Esophagus muscularis mucosa (tissue), 4 donors: ENCODE measurements around the gene CFAP68. TPM values are rescaled to one million over a fixed set of nuclear protein-coding genes. Genes with fewer than 3 reads are reported as not detected.

Experiments
- DNase-seq: peaks from one replicate; pipeline ENCODE4 v3.0.0-alpha.2; 2017; ENCODE audit errors: extremely low spot score
- H3K27ac ChIP-seq, 4 donors: fragments of 200-600 bp; sonication (generic); replicated peaks in 1 of 4; 1 replicate in 3 of 4; 2 replicates in 1 of 4; pipeline ENCODE4 v1.5.1; 2016 to 2019; ENCODE audit warnings: mild to moderate bottlenecking in 1 of 4
- H3K27me3 ChIP-seq, 4 donors: fragments of 200-600 bp; sonication (generic); one replicate each; pipeline versions ENCODE4 v1.5.1 to v1.6.0; 2016 to 2019
- H3K36me3 ChIP-seq, 4 donors: fragments of 200-600 bp; sonication (generic); one replicate each; pipeline ENCODE4 v1.5.1; 2016 to 2019
- H3K4me1 ChIP-seq, 4 donors: fragments of 200-600 bp; sonication (generic); one replicate each; pipeline ENCODE4 v1.5.1; 2016 to 2019
- H3K4me3 ChIP-seq, 4 donors: fragments of 200-600 bp; sonication (generic); 1 replicate in 2 of 4; 2 replicates in 2 of 4; pipeline ENCODE4 v1.5.1; 2016 to 2019; ENCODE audit warnings: mild to moderate bottlenecking in 4 of 4, moderate library complexity in 1 of 4
- H3K9me3 ChIP-seq, 4 donors: fragments of 200-600 bp; sonication (generic); 1 replicate in 3 of 4; 2 replicates in 1 of 4; pipeline ENCODE4 v1.5.1; 2016 to 2019
- CTCF ChIP-seq, 3 experiments: fragments of 200-600 bp in 2 of 3; fragments of 450-650 bp in 1 of 3; sonication (generic) in 2 of 3; IDR thresholded peaks; one replicate each; pipeline ENCODE4 v1.5.1; 2017 to 2019; ENCODE audit warnings: antibody characterized with exemption in 3 of 3, mild to moderate bottlenecking in 2 of 3, moderate library complexity in 1 of 3
- EP300 ChIP-seq: sonication (generic); formaldehyde crosslinking; IDR thresholded peaks from one replicate; pipeline ENCODE4 v1.6.1; 2017; ENCODE audit warnings: antibody characterized with exemption
- POLR2A ChIP-seq: fragments of 450-650 bp; IDR thresholded peaks from one replicate; pipeline ENCODE4 v1.6.1; 2017; ENCODE audit warnings: antibody characterized with exemption, moderate library complexity, mild to moderate bottlenecking, low read depth
- POLR2AphosphoS5 ChIP-seq, 2 donors: sonication (generic); formaldehyde crosslinking; IDR thresholded peaks; one replicate each; pipeline ENCODE4 v1.6.1; 2017; ENCODE audit warnings: antibody characterized with exemption in 2 of 2
- WGBS: methylation state at CpG from one replicate; pipeline ENCODE4 v1.1.5; 2018; 5-methylcytosine and 5-hydroxymethylcytosine counted together
- intact Hi-C: fragments of 100-400 bp; cut with DNase I; formaldehyde crosslinking; loops from one replicate; pipeline ENCODE4 v1.15.1; 2023
- total RNA-seq, 4 donors: library from RNA; depleted of rRNA; stranded (reverse); fragments of >200 nt; gene quantifications; one replicate each; pipeline versions ENCODE4 v1.1.0 to v1.2.1, GENCODE V29; 2016

CFAP68 gene
- total RNA-seq, 4 donors from 2014 or later, result 8.7 to 21.7 (median 19.9) TPM

GRCh38 chr11:111846636-111847035 lies 32.7 kb upstream of the CFAP68 start:
- Histone ChIP-seq H3K36me3 (peaks cover 4 to 94% (median 59%) of the 10 kb centered on the region in 4 donors), H3K4me1 (peaks cover 0 to 16% (median 12%) of the 10 kb centered on the region in 4 donors), H3K9me3 (no peaks in the 10 kb centered on the region), H3K4me3 (no peak overlapping the region), H3K27ac (no peak overlapping the region), H3K27me3 (no peaks in the 10 kb centered on the region)
- intact Hi-C loops, result no loop called here
- 7% methylated on average over 1 of the region's 1 CpG for WGBS
- TF ChIP-seq CTCF (IDR thresholded peaks at IDR 0.05) (no peak), POLR2AphosphoS5 (IDR thresholded peaks at IDR 0.05) (no peak), EP300 (no peak), POLR2A (no peak)
- DNase-seq, result no peak

- Histone ChIP-seq H3K27ac (no peak overlapping the region), H3K4me3 (no peak overlapping the region), H3K4me1 (peaks cover 0 to 14% (median 12%) of the 10 kb centered on the region in 4 donors), H3K36me3 (peaks cover 5 to 97% (median 70%) of the 10 kb centered on the region in 4 donors), H3K27me3 (no peaks in the 10 kb centered on the region), H3K9me3 (no peaks in the 10 kb centered on the region)
- DNase-seq, result no peak
- WGBS, result 98% methylated on average over 3 of the region's 3 CpGs
- intact Hi-C loops, result no loop called here
- TF ChIP-seq EP300 (no peak), POLR2A (no peak), CTCF (IDR thresholded peaks at IDR 0.05) (no peak), POLR2AphosphoS5 (IDR thresholded peaks at IDR 0.05) (no peak)
Observed at GRCh38 chr11:111849631-111850030, 29.7 kb upstream of the CFAP68 start.

GRCh38 chr11:111851067-111851466 lies 28.3 kb upstream of the CFAP68 start:
- Histone ChIP-seq H3K36me3 (peaks cover 5 to 97% (median 70%) of the 10 kb centered on the region in 4 donors), H3K4me3 (no peak overlapping the region), H3K27me3 (no peaks in the 10 kb centered on the region), H3K27ac (no peak overlapping the region), H3K9me3 (no peaks in the 10 kb centered on the region), H3K4me1 (peaks cover 0 to 13% (median 12%) of the 10 kb centered on the region in 4 donors)
- intact Hi-C loops, result no loop called here
- 91% methylated on average over 8 of the region's 8 CpGs for WGBS
- no peak for TF ChIP-seq EP300
- no peak for TF ChIP-seq CTCF (IDR thresholded peaks at IDR 0.05)
- no peak for TF ChIP-seq POLR2A
- TF ChIP-seq POLR2AphosphoS5 (IDR thresholded peaks at IDR 0.05), result no peak
- no peak for DNase-seq

- DNase-seq, result no peak
- intact Hi-C loops, result no loop called here
- peaks cover 6 to 97% (median 71%) of the 10 kb centered on the region in 4 donors for H3K36me3 ChIP-seq
Observed at GRCh38 chr11:111851636-111852035, 27.7 kb upstream of the CFAP68 start.

More at GRCh38 chr11:111851636-111852035, 27.7 kb upstream of the CFAP68 start:
- no peak overlapping the region for H3K4me3 ChIP-seq
- no peak for TF ChIP-seq EP300
- TF ChIP-seq CTCF (IDR thresholded peaks at IDR 0.05), result no peak
- no peak for TF ChIP-seq POLR2A
- TF ChIP-seq POLR2AphosphoS5 (IDR thresholded peaks at IDR 0.05), result no peak
- H3K27ac ChIP-seq, result no peak overlapping the region
- peaks cover 0 to 8% (median 7%) of the 10 kb centered on the region in 4 donors for H3K4me1 ChIP-seq
- H3K9me3 ChIP-seq, result no peaks in the 10 kb centered on the region
- no peaks in the 10 kb centered on the region for H3K27me3 ChIP-seq
